Neuronal stem cell (in vitro differentiated cells): ENCODE data around the gene DSCAM.

Source experiments
- DNase-seq: peaks from one replicate; pipeline ENCODE4 v3.0.0-alpha.2; 2013; ENCODE audit warnings: low spot score
- H2AFZ ChIP-seq: one replicate; pipeline ENCODE4 v1.6.1; 2013; ENCODE audit warnings: mild to moderate bottlenecking, low read length, inconsistent platforms
- H2AK5ac ChIP-seq: 2 replicates; pipeline ENCODE4 v1.6.1; 2013; ENCODE audit warnings: low read depth, mild to moderate bottlenecking, inconsistent platforms, low read length, moderate library complexity, mixed read lengths
- H2BK120ac ChIP-seq: 2 replicates; pipeline ENCODE4 v1.6.1; 2013; ENCODE audit warnings: low read depth, mild to moderate bottlenecking, inconsistent platforms, low read length, moderate library complexity, mixed read lengths
- H2BK12ac ChIP-seq: one replicate; pipeline ENCODE4 v1.6.1; 2013; ENCODE audit warnings: low read length, inconsistent platforms
- H2BK15ac ChIP-seq: 2 replicates; pipeline ENCODE4 v1.6.1; 2013; ENCODE audit warnings: mild to moderate bottlenecking, low read length, inconsistent platforms, mixed read lengths
- H2BK5ac ChIP-seq: one replicate; pipeline ENCODE4 v1.6.1; 2013; ENCODE audit warnings: inconsistent platforms, mild to moderate bottlenecking, low read length, moderate library complexity
- H3K14ac ChIP-seq: one replicate; pipeline ENCODE4 v1.6.1; 2013; ENCODE audit warnings: low read length, inconsistent platforms
- H3K18ac ChIP-seq: 2 replicates; pipeline ENCODE4 v1.6.1; 2013; ENCODE audit warnings: low read length, inconsistent platforms
- H3K23ac ChIP-seq: 2 replicates; pipeline ENCODE4 v1.6.1; 2013; ENCODE audit warnings: low read depth, mild to moderate bottlenecking, mixed read lengths, low read length, inconsistent platforms; ENCODE audit not compliant: poor library complexity
- H3K27ac ChIP-seq: replicated peaks from 3 replicates; pipeline ENCODE4 v1.5.1; 2013; ENCODE audit warnings: low read length, inconsistent platforms
- H3K27me3 ChIP-seq, 3 experiments: 2 replicates each; pipeline ENCODE4 v1.6.1; 2013; ENCODE audit warnings: low read length in 3 of 3, mild to moderate bottlenecking in 2 of 3, inconsistent platforms in 1 of 3, low read depth in 1 of 3, mixed read lengths in 1 of 3, moderate library complexity in 1 of 3; ENCODE audit not compliant: control insufficient read depth in 3 of 3, insufficient read depth in 3 of 3
- H3K36me3 ChIP-seq, 2 donors: replicated peaks in 1 of 2; 2 replicates each; pipeline ENCODE4 v1.6.1; 2013; ENCODE audit warnings: low read length in 2 of 2; ENCODE audit not compliant: control insufficient read depth in 2 of 2, insufficient read depth in 2 of 2
- H3K4ac ChIP-seq: 2 replicates; pipeline ENCODE4 v1.6.1; 2013; ENCODE audit warnings: inconsistent platforms, mild to moderate bottlenecking, low read length, moderate library complexity
- H3K4me1 ChIP-seq, 2 donors: 1 replicate in 1 of 2; 2 replicates in 1 of 2; pipeline ENCODE4 v1.6.1; 2013; ENCODE audit warnings: low read length in 2 of 2, low read depth in 1 of 2; ENCODE audit not compliant: control insufficient read depth in 2 of 2, insufficient read depth in 1 of 2
- H3K4me2 ChIP-seq: one replicate; pipeline ENCODE4 v1.6.1; 2013; ENCODE audit warnings: mild to moderate bottlenecking, low read length, inconsistent platforms; ENCODE audit not compliant: insufficient read depth, poor library complexity, severe bottlenecking
- H3K4me3 ChIP-seq, 2 donors: 2 replicates each; pipeline ENCODE4 v1.5.1; 2013; ENCODE audit warnings: low read length in 2 of 2, mild to moderate bottlenecking in 2 of 2, inconsistent platforms in 1 of 2, moderate library complexity in 1 of 2
- H3K79me1 ChIP-seq: one replicate; pipeline ENCODE4 v1.6.1; 2013; ENCODE audit warnings: low read depth, mild to moderate bottlenecking, inconsistent platforms, low read length, moderate library complexity
- H3K9ac ChIP-seq: one replicate; pipeline ENCODE4 v1.6.1; 2013; ENCODE audit warnings: mild to moderate bottlenecking, low read depth, low read length, inconsistent platforms; ENCODE audit not compliant: poor library complexity
- H3K9me3 ChIP-seq, 2 donors: replicated peaks in 1 of 2; 2 replicates each; pipeline versions ENCODE3 to v1.6.1; 2013; ENCODE audit warnings: low read length in 2 of 2, mild to moderate bottlenecking in 2 of 2, inconsistent platforms in 1 of 2, low read depth in 1 of 2, mixed read lengths in 1 of 2, moderate library complexity in 1 of 2; ENCODE audit not compliant: control insufficient read depth in 2 of 2, insufficient read depth in 1 of 2
- H4K8ac ChIP-seq: one replicate; pipeline ENCODE4 v1.6.1; 2013; ENCODE audit warnings: low read depth, mild to moderate bottlenecking, inconsistent platforms, low read length, moderate library complexity
- H4K91ac ChIP-seq: one replicate; pipeline ENCODE4 v1.6.1; 2013; ENCODE audit warnings: low read length, low read depth, mild to moderate bottlenecking, inconsistent platforms; ENCODE audit not compliant: poor library complexity
- WGBS, 2 donors: extraction: QIAGEN DNeasy Blood & Tissue Kit; methylation state at CpG; one replicate each; pipeline ENCODE4 v1.1.7; 2013; ENCODE audit warnings: missing lambda C conversion rate in 2 of 2, mixed read lengths in 1 of 2; ENCODE audit not compliant: insufficient read length in 2 of 2, insufficient replicate concordance in 1 of 2; ENCODE audit errors: extremely low coverage in 2 of 2; 5-methylcytosine and 5-hydroxymethylcytosine counted together

Gene DSCAM

GRCh38 chr21:40660461-40660860 lies 186.5 kb downstream of the DSCAM start:
- Histone ChIP-seq H3K4me1 (no peaks in the 10 kb centered on the region), H3K9ac (no peak overlapping the region), H3K9me3 (peaks cover 0 to 2% of the 10 kb centered on the region in 2 donors), H3K4me2 (no peak overlapping the region), H3K18ac (no peak overlapping the region), H2BK5ac (no peak overlapping the region), H3K23ac (no peak overlapping the region), H2BK12ac (no peak overlapping the region), H3K4me3 (no peak overlapping the region), H3K14ac (no peak overlapping the region), H2BK120ac (no peak overlapping the region), H3K36me3 (no peaks in the 10 kb centered on the region), H2AFZ (no peak overlapping the region), H3K27me3 (no peaks in the 10 kb centered on the region), H4K91ac (no peak overlapping the region), H2BK15ac (no peak overlapping the region), H2AK5ac (no peak overlapping the region), H4K8ac (no peak overlapping the region), H3K79me1 (no peaks in the 10 kb centered on the region), H3K4ac (no peak overlapping the region), H3K27ac (no peak overlapping the region)
- DNase-seq, result no peak
- no CpG with 5 or more reads among the region's 3 CpGs for WGBS, 2 donors

GRCh38 chr21:40658311-40658710 lies 188.6 kb downstream of the DSCAM start:
- Histone ChIP-seq H3K4me2 (no peak overlapping the region), H4K91ac (no peak overlapping the region), H2BK15ac (no peak overlapping the region), H2AFZ (no peak overlapping the region), H3K36me3 (no peaks in the 10 kb centered on the region), H2BK120ac (no peak overlapping the region), H3K27me3 (no peaks in the 10 kb centered on the region), H3K4me1 (no peaks in the 10 kb centered on the region), H3K79me1 (no peaks in the 10 kb centered on the region), H3K9ac (no peak overlapping the region), H3K9me3 (peaks cover 0 to 2% of the 10 kb centered on the region in 2 donors), H2BK5ac (no peak overlapping the region), H3K14ac (no peak overlapping the region), H3K4me3 (no peak overlapping the region), H4K8ac (no peak overlapping the region), H3K27ac (no peak overlapping the region), H3K18ac (no peak overlapping the region), H3K23ac (no peak overlapping the region), H3K4ac (no peak overlapping the region), H2AK5ac (no peak overlapping the region), H2BK12ac (no peak overlapping the region)
- WGBS, 2 donors, result no CpG with 5 or more reads among the region's 3 CpGs
- DNase-seq, result no peak

GRCh38 chr21:40652436-40652835 lies 194.5 kb downstream of the DSCAM start:
- no peak overlapping the region for H2BK12ac ChIP-seq
- peaks cover 0 to 3% of the 10 kb centered on the region in 2 donors for H3K4me1 ChIP-seq
- no peak overlapping the region for H3K23ac ChIP-seq
- peaks cover 0 to 2% of the 10 kb centered on the region in 2 donors for H3K9me3 ChIP-seq
- no peak overlapping the region for H2AFZ ChIP-seq
- no peak overlapping the region for H3K4me2 ChIP-seq
- no peak overlapping the region for H2AK5ac ChIP-seq
- H3K36me3 ChIP-seq, result no peaks in the 10 kb centered on the region
- no peak for DNase-seq
- H2BK120ac ChIP-seq, result no peak overlapping the region
- no peak overlapping the region for H4K91ac ChIP-seq
- H3K14ac ChIP-seq, result peak overlapping the region; percentile 31
- no peak overlapping the region for H3K4ac ChIP-seq
- H3K27ac ChIP-seq, result no peak overlapping the region
- no peak overlapping the region for H4K8ac ChIP-seq
- H2BK5ac ChIP-seq, result no peak overlapping the region
- H3K4me3 ChIP-seq, result no peak overlapping the region
- no CpG with 5 or more reads among the region's 2 CpGs for WGBS, 2 donors
- H3K27me3 ChIP-seq, result no peaks in the 10 kb centered on the region
- H3K79me1 ChIP-seq, result no peaks in the 10 kb centered on the region
- no peak overlapping the region for H2BK15ac ChIP-seq
- peak overlapping the region; percentile 13 for H3K9ac ChIP-seq
- H3K18ac ChIP-seq, result no peak overlapping the region

- no peak overlapping the region for H2AK5ac ChIP-seq
- H2BK12ac ChIP-seq, result no peak overlapping the region
- H3K23ac ChIP-seq, result no peak overlapping the region
- no peak overlapping the region for H3K14ac ChIP-seq
- no CpG with 5 or more reads among the region's 2 CpGs for WGBS, 2 donors
- H3K27me3 ChIP-seq, result no peaks in the 10 kb centered on the region
- H3K27ac ChIP-seq, result no peak overlapping the region
- no peak overlapping the region for H3K9ac ChIP-seq
- no peak overlapping the region for H4K91ac ChIP-seq
- H3K79me1 ChIP-seq, result no peaks in the 10 kb centered on the region
- H2BK5ac ChIP-seq, result no peak overlapping the region
- H3K4me2 ChIP-seq, result no peak overlapping the region
- H3K9me3 ChIP-seq, result peaks cover 0 to 6% of the 10 kb centered on the region in 2 donors
- no peaks in the 10 kb centered on the region for H3K36me3 ChIP-seq
- H2BK15ac ChIP-seq, result no peak overlapping the region
- H3K4ac ChIP-seq, result no peak overlapping the region
- DNase-seq, result no peak
- H2AFZ ChIP-seq, result no peak overlapping the region
- H3K4me1 ChIP-seq, result peaks cover 0 to 3% of the 10 kb centered on the region in 2 donors
- no peak overlapping the region for H3K4me3 ChIP-seq
- H2BK120ac ChIP-seq, result no peak overlapping the region
- H4K8ac ChIP-seq, result no peak overlapping the region
- no peak overlapping the region for H3K18ac ChIP-seq
Observed at GRCh38 chr21:40647706-40648105, 199.3 kb downstream of the DSCAM start.
